GM21360 (cell line): ENCODE results near the gene NFIB.

Source experiments
- ATAC-seq: cut with Tn5 transposase; IDR thresholded peaks from one replicate; pipeline ENCODE4 v1.9.1; 2021; ENCODE audit warnings: mild to moderate bottlenecking, moderate library complexity; ENCODE audit not compliant: unreplicated experiment

Gene NFIB

GRCh38 chr9:14192556-14192955 lies 121.4 kb downstream of the NFIB start:
- no peak for ATAC-seq

DNA sequence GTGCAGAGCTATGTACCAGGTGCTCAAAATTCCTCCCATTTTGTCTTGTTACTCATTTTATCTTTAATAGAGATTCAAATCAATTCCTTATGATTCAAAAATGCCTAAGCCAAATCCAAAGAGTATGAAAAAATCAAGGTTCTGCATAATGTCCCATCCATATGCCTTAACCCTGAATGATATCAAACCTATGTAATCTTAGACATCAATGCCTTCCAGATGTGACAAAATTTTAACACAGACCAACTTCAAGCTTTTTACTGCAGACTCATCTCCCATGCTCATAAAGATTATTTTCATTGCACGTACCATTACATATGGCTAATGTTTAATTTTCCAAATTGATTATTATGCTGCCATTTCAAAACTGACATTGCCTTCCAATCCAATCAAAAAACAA lies 122.4 kb downstream of the NFIB start:
- ATAC-seq = no peak

DNA sequence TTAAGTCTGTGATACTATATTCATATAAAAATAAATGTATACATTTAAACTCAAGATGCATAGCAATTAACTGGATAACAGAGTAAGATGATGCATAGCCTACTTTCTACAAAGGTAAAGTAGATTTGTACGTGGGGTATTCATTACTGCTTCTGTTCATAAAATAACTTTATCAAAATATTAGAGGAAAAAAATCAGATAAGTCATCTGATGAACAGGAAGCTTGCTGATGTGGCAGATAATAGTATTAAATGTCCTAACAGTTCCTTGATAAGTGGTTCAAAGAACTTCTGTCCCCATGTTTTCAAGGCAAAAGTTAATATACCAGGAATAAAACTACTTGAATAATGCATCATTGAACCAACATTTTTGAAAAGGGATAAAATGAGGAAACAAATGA lies 123.7 kb downstream of the NFIB start:
- no peak for ATAC-seq

GRCh38 chr9:14189578-14189977 lies 124.4 kb downstream of the NFIB start:
- ATAC-seq = no peak

- no peak for ATAC-seq
Measured at GRCh38 chr9:14189146-14189545, 124.8 kb downstream of the NFIB start.

- no peak for ATAC-seq
Measured at GRCh38 chr9:14188538-14188937, 125.4 kb downstream of the NFIB start.

DNA sequence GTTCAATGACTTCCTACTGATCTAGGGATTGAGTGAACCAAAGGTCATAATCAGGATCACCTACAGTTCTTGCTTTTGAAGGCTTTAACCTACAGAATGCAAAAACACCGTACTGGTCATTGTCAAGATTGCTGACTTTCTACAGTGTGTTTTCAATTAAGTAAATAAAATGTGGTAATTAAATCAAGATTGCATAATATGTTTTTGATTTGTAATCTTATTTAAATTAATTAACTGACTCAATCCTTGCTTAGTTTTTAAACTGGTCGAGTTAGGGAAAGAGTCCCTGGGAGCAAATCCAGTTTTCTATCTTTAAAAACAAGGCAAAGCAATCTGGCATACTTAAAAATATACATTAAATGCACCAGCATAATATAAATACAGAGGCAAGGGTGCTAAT lies 125.9 kb downstream of the NFIB start:
- no peak for ATAC-seq

DNA sequence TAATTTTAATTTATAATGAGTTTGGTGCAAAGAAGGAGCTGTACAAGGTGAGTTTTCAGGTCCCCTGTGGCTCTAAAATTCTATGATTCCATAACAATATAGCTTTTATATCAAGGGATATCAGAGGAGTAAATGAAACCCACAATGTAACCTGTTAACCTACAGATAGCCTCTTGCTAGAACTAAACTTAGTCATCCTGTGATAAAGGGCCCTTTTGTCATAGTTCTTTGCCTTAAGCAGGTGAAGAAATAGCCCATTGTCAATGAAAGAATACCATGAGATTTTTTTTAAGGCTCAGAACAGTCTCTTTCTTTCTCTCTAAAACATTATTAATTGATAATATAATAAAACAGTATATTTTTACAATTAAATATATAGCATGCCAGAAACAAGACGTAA lies 127.8 kb downstream of the NFIB start:
- ATAC-seq = no peak

DNA sequence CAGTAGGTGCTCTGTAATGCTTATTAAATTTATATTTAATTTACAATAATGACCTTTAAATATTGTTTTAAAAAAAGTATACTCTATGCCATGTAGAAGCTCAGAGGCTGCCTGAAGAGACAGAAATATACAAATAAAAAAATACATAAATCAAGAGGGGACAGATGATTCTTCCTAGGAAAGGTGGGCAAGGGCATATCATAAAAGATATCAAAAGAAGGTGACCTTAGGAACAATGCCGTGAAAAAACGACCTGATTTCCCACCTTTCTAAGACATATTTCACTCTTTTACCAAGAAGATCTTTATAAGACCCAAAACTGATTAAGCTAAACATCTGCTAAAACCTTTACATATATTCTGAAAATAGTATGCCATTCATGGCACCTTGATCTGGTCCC lies 128.9 kb downstream of the NFIB start:
- no peak for ATAC-seq

- ATAC-seq = no peak
Measured at GRCh38 chr9:14183001-14183400, 130.9 kb downstream of the NFIB start.

- ATAC-seq = no peak
Measured at GRCh38 chr9:14180960-14181537, 132.9 kb downstream of the NFIB start.

DNA sequence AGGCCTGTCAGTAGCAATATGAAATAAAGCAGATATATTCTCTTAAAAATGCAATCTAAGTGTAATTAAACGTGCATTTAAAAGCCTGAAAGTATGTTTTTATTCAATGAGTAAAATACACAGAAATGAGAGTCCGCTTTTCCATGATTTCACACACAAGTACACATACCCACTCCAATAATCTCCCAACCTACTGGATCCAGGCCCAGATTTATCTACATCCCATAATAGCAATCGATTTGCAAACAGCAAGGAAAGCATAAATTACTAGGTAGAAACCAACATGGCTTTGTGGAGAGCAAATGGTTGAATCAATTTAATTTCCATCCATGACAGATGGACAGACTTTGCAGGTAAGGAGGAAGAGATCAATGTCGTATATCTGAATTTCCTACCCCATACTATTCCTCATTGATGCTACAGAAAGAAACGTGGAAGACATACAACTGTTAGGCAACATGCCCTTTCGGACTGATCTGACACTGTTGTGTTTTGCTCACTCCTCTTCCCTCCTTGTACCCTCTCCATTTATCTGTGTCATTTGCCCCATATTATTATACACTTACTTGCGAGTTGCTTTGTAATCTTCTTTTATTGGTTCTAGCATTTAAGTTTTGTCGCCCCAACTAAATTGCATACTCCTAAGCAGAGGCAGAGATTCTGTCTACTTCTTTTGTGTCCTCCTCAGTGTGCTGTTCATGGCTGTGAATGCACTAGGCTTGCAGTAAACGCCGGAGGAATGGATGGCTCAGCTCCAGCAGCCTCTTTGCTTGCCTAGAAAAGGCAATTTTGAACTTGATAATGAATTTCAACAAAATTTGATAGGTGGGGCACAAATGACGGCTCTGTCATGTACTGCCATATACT lies 133.6 kb downstream of the NFIB start:
- no peak for ATAC-seq

GRCh38 chr9:14179449-14179848 lies 134.5 kb downstream of the NFIB start:
- no peak for ATAC-seq

DNA sequence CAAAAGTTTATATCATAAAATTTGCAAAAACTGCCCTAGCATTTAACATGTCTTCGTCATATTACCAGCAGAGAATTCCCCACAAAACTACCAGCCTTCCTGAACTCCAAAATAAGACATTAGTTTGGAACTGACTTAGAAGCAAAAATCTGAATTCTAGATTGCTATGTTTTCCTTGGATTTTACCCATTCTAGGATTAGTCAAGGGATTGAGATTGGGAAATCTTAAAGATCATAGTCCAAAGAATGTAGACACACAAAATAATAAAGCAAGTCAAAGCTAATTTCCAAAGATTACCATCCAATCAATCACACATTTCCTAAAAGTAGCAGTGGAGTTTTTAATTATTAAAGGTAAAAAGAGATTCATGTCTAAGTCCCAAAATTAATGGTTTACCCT lies 138.2 kb downstream of the NFIB start:
- no peak for ATAC-seq

DNA sequence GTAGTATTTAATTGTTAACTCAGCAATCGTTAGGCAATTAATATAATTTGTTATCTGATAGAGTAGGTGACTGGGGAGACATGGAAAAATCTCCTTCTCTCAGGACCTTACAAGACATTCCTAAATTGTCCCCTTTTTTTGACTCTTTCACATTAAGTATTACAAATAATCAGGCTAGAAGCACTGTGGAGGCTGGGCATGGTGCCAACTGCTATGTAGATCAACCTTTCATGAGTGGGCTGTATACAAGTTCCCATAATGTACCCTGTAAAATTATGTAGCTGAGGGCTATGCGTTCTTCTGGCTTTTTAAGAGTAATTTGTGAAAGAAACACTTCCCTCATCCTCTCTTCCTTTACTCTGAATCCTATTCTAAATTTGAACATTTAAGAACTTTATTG lies 140.2 kb downstream of the NFIB start:
- no peak for ATAC-seq

- peak; percentile 64 for ATAC-seq
Measured at GRCh38 chr9:14170973-14171596, 142.9 kb downstream of the NFIB start.

- ATAC-seq = no peak
Measured at GRCh38 chr9:14170392-14170931, 143.5 kb downstream of the NFIB start.

GRCh38 chr9:14168381-14168780 lies 145.6 kb downstream of the NFIB start:
- no peak for ATAC-seq

GRCh38 chr9:14165376-14166035 lies 148.4 kb downstream of the NFIB start:
- ATAC-seq = no peak

DNA sequence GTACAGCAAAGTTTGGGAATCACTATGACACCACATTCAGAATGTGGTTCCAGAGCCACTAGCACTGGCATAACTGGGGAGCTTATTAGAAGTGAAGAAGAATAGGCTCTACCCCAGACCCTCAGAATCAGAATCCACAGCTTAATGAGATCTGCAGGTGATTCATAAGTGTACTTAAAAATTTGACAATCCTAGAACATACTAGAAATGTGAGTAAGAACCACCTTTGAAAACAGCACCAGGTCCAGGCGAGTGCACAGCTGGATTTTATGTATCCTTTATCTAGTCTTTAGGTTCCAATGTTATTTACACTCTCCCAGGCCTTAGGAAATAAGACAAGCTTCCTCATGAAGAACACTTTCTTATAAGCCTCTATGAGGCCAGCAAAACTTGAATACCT lies 149.0 kb downstream of the NFIB start:
- ATAC-seq = no peak

- ATAC-seq = no peak
Measured at GRCh38 chr9:14159440-14160216, 154.3 kb downstream of the NFIB start.
